Measurements from ENCODE around the gene BRCA2. TPM values are rescaled to one million over a fixed set of nuclear protein-coding genes. Genes with fewer than 3 reads are reported as not detected.
"Not testable (repeated sequence)": the region's sequence is repeated elsewhere in the genome, so short reads cannot be mapped to it uniquely, and the experiment has no call there.

BRCA2 gene
- total and polyA plus RNA-seq, 7 donors, result 0.23 to 2.4 (median 0.63) TPM; not detected in 1

- TF ChIP-seq POLR2A (IDR thresholded peaks at IDR 0.05) (no peak), POLR2AphosphoS5 (IDR thresholded peaks at IDR 0.05) (no peak), EP300 (IDR thresholded peaks at IDR 0.05) (no peak), CTCF (IDR thresholded peaks at IDR 0.05) (no peak)
- 92 to 98% methylated on average over 2 of the region's 2 CpGs for WGBS, 2 donors
Observed at GRCh38 chr13:32330441-32330840, 15.1 kb downstream of the BRCA2 start.

GRCh38 chr13:32334671-32335070 is 19.4 kb downstream of the BRCA2 start:
- H3K27ac ChIP-seq, result no peak overlapping the region
- no peaks in the 10 kb centered on the region for H3K4me1 ChIP-seq
- no peak overlapping the region for H3K4me3 ChIP-seq
- WGBS, 2 donors, result 88% methylated on average over 2 of the region's 2 CpGs
- H3K27me3 ChIP-seq, result no peaks in the 10 kb centered on the region
- no peaks in the 10 kb centered on the region for H3K36me3 ChIP-seq
- H3K9me3 ChIP-seq, result no peaks in the 10 kb centered on the region
- DNase-seq, result no peak
- intact Hi-C loops (cut with DNase I), result no loop called here
- TF ChIP-seq CTCF (IDR thresholded peaks at IDR 0.05) (no peak), POLR2A (IDR thresholded peaks at IDR 0.05) (no peak), POLR2AphosphoS5 (IDR thresholded peaks at IDR 0.05) (no peak), EP300 (IDR thresholded peaks at IDR 0.05) (no peak)

More at GRCh38 chr13:32330441-32330840, 15.1 kb downstream of the BRCA2 start:
- Histone ChIP-seq H3K27ac (no peak overlapping the region), H3K27me3 (no peaks in the 10 kb centered on the region), H3K36me3 (no peaks in the 10 kb centered on the region), H3K9me3 (no peaks in the 10 kb centered on the region), H3K4me3 (no peak overlapping the region), H3K4me1 (no peaks in the 10 kb centered on the region)
- intact Hi-C loops (cut with DNase I), result no loop called here
- DNase-seq, result no peak

GRCh38 chr13:32340914-32341313 is 25.6 kb downstream of the BRCA2 start:
- no peaks in the 10 kb centered on the region for H3K36me3 ChIP-seq
- DNase-seq, result no peak
- H3K4me3 ChIP-seq, result no peak overlapping the region
- intact Hi-C loops (cut with DNase I), result no loop called here
- no peaks in the 10 kb centered on the region for H3K9me3 ChIP-seq
- 83 to 92% methylated on average over 3 of the region's 3 CpGs for WGBS, 2 donors
- H3K27ac ChIP-seq, result no peak overlapping the region
- no peak for TF ChIP-seq CTCF (IDR thresholded peaks at IDR 0.05)
- TF ChIP-seq POLR2AphosphoS5 (IDR thresholded peaks at IDR 0.05), result no peak
- TF ChIP-seq POLR2A (IDR thresholded peaks at IDR 0.05), result no peak
- TF ChIP-seq EP300 (IDR thresholded peaks at IDR 0.05), result no peak
- no peaks in the 10 kb centered on the region for H3K4me1 ChIP-seq
- no peaks in the 10 kb centered on the region for H3K27me3 ChIP-seq

GRCh38 chr13:32347651-32348050 is 32.3 kb downstream of the BRCA2 start:
- no peak overlapping the region for H3K27ac ChIP-seq
- no peak for DNase-seq

GRCh38 chr13:32350839-32351441 is 35.6 kb downstream of the BRCA2 start:
- DNase-seq; intact Hi-C loops (cut with DNase I); H3K27me3 ChIP-seq; H3K36me3 ChIP-seq; H3K9me3 ChIP-seq; H3K4me1 ChIP-seq; H3K27ac ChIP-seq; H3K4me3 ChIP-seq: not testable (repeated sequence)
- 91 to 98% methylated on average over 15 of the region's 15 CpGs for WGBS, 2 donors

More at GRCh38 chr13:32347651-32348050, 32.3 kb downstream of the BRCA2 start:
- TF ChIP-seq POLR2A (IDR thresholded peaks at IDR 0.05) (no peak), EP300 (IDR thresholded peaks at IDR 0.05) (no peak), CTCF (IDR thresholded peaks at IDR 0.05) (no peak), POLR2AphosphoS5 (IDR thresholded peaks at IDR 0.05) (no peak)
- WGBS, 2 donors, result 47 to 96% methylated on average over 1 of the region's 1 CpG
- Histone ChIP-seq H3K27me3 (no peaks in the 10 kb centered on the region), H3K4me1 (no peaks in the 10 kb centered on the region), H3K4me3 (no peak overlapping the region), H3K36me3 (no peaks in the 10 kb centered on the region), H3K9me3 (no peaks in the 10 kb centered on the region)
- intact Hi-C loops (cut with DNase I), result no loop called here
